Stimulated activated CD8-positive, alpha-beta memory T cell treated with anti-CD3 and anti-CD28 coated beads, Interleukin-15, amount 100 ng/mL, for 4 hours (primary cell): ENCODE results near the gene ZNF474.
"Not testable (repeated sequence)": the region's sequence is repeated elsewhere in the genome, so short reads cannot be mapped to it uniquely, and the experiment has no call there.

Experiments
- DNase-seq, 2 donors: peaks; one replicate each; pipeline ENCODE4 v3.0.0-alpha.2; 2020; ENCODE audit warnings: low read depth in 2 of 2

The ZNF474 gene

GRCh38 chr5:122129306-122129705 lies at the start of gene ZNF474:
Gene ZNF474 (plus strand): TSS chr5:122129546. CDS start chr5:122151991, 22,445 bp downstream.
- no peak for DNase-seq

GRCh38 chr5:122081541-122081940 lies 47.8 kb upstream of the ZNF474 start:
- DNase-seq = no peak

- no peak for DNase-seq
These were observed 45.8 kb upstream of the ZNF474 start for GRCh38 chr5:122083535-122083934.

- DNase-seq = no peak
These were observed 44.3 kb upstream of the ZNF474 start for GRCh38 chr5:122085041-122085440.

- DNase-seq = no peak
These were observed 40.0 kb upstream of the ZNF474 start for GRCh38 chr5:122089096-122090013.

GRCh38 chr5:122091936-122092600 lies 37.3 kb upstream of the ZNF474 start:
- no peak for DNase-seq

- no peak for DNase-seq
These were observed 35.7 kb upstream of the ZNF474 start for GRCh38 chr5:122093415-122094180.

GRCh38 chr5:122094251-122094650 lies 35.1 kb upstream of the ZNF474 start:
- DNase-seq = not testable (repeated sequence)

GRCh38 chr5:122095158-122095557 lies 34.2 kb upstream of the ZNF474 start:
- no peak for DNase-seq

GRCh38 chr5:122097391-122097790 lies 32.0 kb upstream of the ZNF474 start:
- no peak for DNase-seq

GRCh38 chr5:122099060-122099790 lies 30.1 kb upstream of the ZNF474 start:
- DNase-seq = no peak

GRCh38 chr5:122101636-122102285 lies 27.6 kb upstream of the ZNF474 start:
- no peak for DNase-seq

- DNase-seq = no peak
These were observed 26.5 kb upstream of the ZNF474 start for GRCh38 chr5:122102825-122103224.

- no peak for DNase-seq
These were observed 23.4 kb upstream of the ZNF474 start for GRCh38 chr5:122105909-122106308.

- DNase-seq = no peak
These were observed 22.3 kb upstream of the ZNF474 start for GRCh38 chr5:122107016-122107415.

- no peak for DNase-seq
These were observed 18.4 kb upstream of the ZNF474 start for GRCh38 chr5:122110987-122111386.

- DNase-seq = no peak
These were observed 17.9 kb upstream of the ZNF474 start for GRCh38 chr5:122111460-122111859.

- DNase-seq = no peak
These were observed 17.3 kb upstream of the ZNF474 start for GRCh38 chr5:122112063-122112462.

GRCh38 chr5:122112733-122113558 lies 16.4 kb upstream of the ZNF474 start:
- no peak for DNase-seq

- DNase-seq = no peak
These were observed 14.8 kb upstream of the ZNF474 start for GRCh38 chr5:122114501-122114900.
